Vagina (tissue), 2 donors: ENCODE data around the gene DCTN1. TPM values are rescaled to one million over a fixed set of nuclear protein-coding genes. Genes with fewer than 3 reads are reported as not detected.

Experiments
- DNase-seq, 2 donors: peaks; one replicate each; pipeline ENCODE4 v3.0.0-alpha.2; 2017; ENCODE audit errors: extremely low spot score in 2 of 2
- H3K27ac ChIP-seq: fragments of 200-600 bp; sonication (generic); one replicate; pipeline ENCODE4 v1.5.1; 2019
- H3K27me3 ChIP-seq: fragments of 200-600 bp; sonication (generic); one replicate; pipeline ENCODE4 v1.5.1; 2019
- H3K36me3 ChIP-seq, 2 donors: fragments of 200-600 bp; sonication (generic); one replicate each; pipeline ENCODE4 v1.5.1; 2017 to 2019
- H3K4me1 ChIP-seq: fragments of 200-600 bp; sonication (generic); one replicate; pipeline ENCODE4 v1.5.1; 2019
- H3K4me3 ChIP-seq, 2 donors: fragments of 200-600 bp; sonication (generic); 1 replicate in 1 of 2; 2 replicates in 1 of 2; pipeline ENCODE4 v1.5.1; 2016 to 2019
- H3K9me3 ChIP-seq: fragments of 200-600 bp; sonication (generic); one replicate; pipeline ENCODE4 v1.5.1; 2019
- CTCF ChIP-seq, 3 experiments: fragments of 450-650 bp in 2 of 3; fragments of 200-600 bp in 1 of 3; sonication (generic) in 1 of 3; IDR thresholded peaks; one replicate each; pipeline ENCODE4 v1.5.1; 2017 to 2019; ENCODE audit warnings: antibody characterized with exemption in 3 of 3, mild to moderate bottlenecking in 2 of 3, moderate library complexity in 2 of 3
- POLR2A ChIP-seq, 2 donors: fragments of 450-650 bp; IDR thresholded peaks; one replicate each; pipeline ENCODE4 v1.6.1; 2017; ENCODE audit warnings: antibody characterized with exemption in 2 of 2, mild to moderate bottlenecking in 2 of 2, moderate library complexity in 2 of 2
- POLR2AphosphoS5 ChIP-seq, 2 donors: sonication (generic); formaldehyde crosslinking; IDR thresholded peaks; one replicate each; pipeline ENCODE4 v1.9.0; 2017; ENCODE audit warnings: antibody characterized with exemption in 2 of 2, mild to moderate bottlenecking in 2 of 2, low read depth in 1 of 2; ENCODE audit not compliant: insufficient read depth in 1 of 2
- intact Hi-C: fragments of 100-400 bp; cut with DNase I; formaldehyde crosslinking; loops from one replicate; pipeline ENCODE4 v1.15.1; 2023
- total RNA-seq: library from RNA; depleted of rRNA; stranded (reverse); fragments of >200 nt; gene quantifications from one replicate; pipeline ENCODE4 v1.2.3, GENCODE V29; 2016

The DCTN1 gene
- total RNA-seq, 1 donor from 2014 or later, result 95.0 TPM

DNA sequence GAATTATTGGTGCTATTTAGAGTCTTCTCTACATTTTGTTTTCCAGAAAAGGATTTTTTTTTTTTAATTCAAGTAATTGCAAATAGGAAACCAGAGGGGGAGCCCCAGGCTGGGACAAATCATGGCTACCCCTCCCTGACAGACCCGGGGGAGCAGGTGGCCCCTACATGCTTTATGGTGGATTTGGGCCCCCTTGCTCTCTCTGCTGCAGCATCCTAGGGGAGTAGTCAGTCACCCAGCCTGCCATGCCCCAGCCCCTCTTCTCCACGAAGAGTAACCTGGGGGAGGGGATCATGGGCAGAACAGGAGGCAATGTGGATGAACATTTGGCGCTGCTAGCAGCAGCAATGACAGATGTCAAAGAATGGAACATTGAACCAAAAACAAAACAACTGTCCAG is 36.7 kb upstream of the DCTN1 start:
- TF ChIP-seq POLR2AphosphoS5 (IDR thresholded peaks at IDR 0.05; ENCODE audit: insufficient read depth in 1 of 2, low read depth in 1 of 2) (no peak), CTCF (IDR thresholded peaks at IDR 0.05) (no peak)
- H3K27ac ChIP-seq, result no peak overlapping the region

DNA sequence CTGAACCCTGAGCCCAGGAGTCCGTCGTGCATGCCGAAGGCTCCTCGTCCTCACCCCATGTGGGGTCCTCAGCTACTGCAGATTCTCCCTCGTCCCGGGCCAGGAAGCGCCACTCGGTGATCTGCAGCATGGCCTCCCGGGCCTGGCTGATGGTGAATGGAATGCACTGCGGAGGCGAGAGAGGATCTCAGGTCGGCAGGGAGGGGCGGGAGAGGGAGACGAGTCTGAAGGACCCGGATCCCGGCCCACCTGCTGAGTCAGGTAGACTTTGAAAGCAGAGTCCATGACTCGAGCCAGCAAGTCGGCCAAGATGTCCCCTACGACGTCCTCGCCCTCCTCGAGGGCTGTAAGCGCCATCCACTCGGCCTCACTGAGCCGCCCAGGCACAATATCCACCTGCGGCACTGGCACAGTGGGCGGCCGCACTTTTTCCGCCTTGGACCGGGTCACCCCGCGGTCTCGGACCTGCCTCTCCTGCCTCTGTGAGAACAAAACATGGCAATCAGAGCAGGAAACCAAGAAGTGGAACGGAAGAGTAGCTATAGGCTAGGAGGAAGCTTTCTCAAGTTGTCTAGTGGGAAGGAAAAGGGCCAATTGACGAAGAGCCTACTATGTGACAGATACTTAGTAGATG is 35.8 kb upstream of the DCTN1 start:
- peak overlapping the region; percentile 63 to 65 for H3K4me3 ChIP-seq
- intact Hi-C loops, result no loop called here
- H3K27me3 ChIP-seq, result no peaks in the 10 kb centered on the region
- DNase-seq, result no peak
- H3K9me3 ChIP-seq, result no peaks in the 10 kb centered on the region
- H3K36me3 ChIP-seq, result no peaks in the 10 kb centered on the region
- peaks cover 27% of the 10 kb centered on the region for H3K4me1 ChIP-seq
- H3K27ac ChIP-seq, result peak overlapping the region; percentile 74
- TF ChIP-seq POLR2A (IDR thresholded peaks at IDR 0.05) (no peak), POLR2AphosphoS5 (IDR thresholded peaks at IDR 0.05; ENCODE audit: insufficient read depth in 1 of 2, low read depth in 1 of 2) (no peak), CTCF (IDR thresholded peaks at IDR 0.05) (no peak)

More for the DNA sequence above, 36.7 kb upstream of the DCTN1 start:
- H3K36me3 ChIP-seq, result no peaks in the 10 kb centered on the region
- H3K27me3 ChIP-seq, result no peaks in the 10 kb centered on the region
- H3K9me3 ChIP-seq, result no peaks in the 10 kb centered on the region
- peaks cover 35% of the 10 kb centered on the region for H3K4me1 ChIP-seq
- no peak overlapping the region for H3K4me3 ChIP-seq
- DNase-seq, result no peak
- intact Hi-C loops, result no loop called here

DNA sequence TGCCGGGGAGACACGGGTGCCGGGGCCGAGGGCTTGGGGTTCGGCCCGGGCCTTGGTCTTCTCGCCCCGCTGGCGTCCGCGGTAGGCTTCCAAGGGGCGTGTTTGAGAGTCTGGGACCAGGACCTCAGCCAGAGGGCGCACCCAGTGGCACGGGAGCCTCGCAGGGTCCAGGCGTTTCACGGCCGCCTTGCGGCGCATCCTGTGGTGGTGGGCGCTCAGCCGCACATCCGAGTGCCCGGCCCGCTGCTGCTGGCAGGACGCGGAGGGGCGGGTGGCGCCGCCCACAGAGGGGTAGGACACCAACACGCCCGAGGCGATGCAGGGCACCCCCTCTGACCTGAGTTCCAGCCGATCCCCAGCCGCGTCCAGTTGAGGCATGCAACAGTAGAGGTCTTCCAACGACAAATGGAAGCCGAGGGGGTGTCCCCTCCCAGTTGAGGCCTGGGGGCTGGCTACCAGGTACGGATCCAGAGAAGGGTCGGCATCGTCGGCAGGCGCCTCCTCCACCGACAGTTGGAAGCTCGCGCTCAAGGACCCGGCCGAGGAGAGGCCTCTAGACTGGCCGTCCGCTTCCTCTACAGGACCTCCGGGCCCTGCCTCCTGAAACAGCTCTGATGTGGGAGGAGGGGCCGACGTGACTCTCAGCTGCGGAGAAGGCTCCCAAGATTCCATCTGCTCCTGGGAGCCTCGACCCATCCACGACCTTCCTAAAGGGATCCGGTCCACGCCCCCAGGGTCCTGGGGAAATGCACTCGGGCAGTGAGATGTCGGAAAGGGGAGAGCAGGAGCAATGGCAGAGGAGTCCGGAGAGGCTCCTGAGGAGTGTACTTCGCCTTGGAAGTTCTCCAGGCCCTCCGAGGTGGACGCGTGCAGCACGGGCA is 35.0 kb upstream of the DCTN1 start:
- Histone ChIP-seq H3K9me3 (no peaks in the 10 kb centered on the region), H3K4me1 (peaks cover 21% of the 10 kb centered on the region), H3K4me3 (peak overlapping the region; percentile 63 to 65), H3K27me3 (no peaks in the 10 kb centered on the region), H3K27ac (peak overlapping the region; percentile 74), H3K36me3 (no peaks in the 10 kb centered on the region)
- TF ChIP-seq CTCF (IDR thresholded peaks at IDR 0.05), result peak in 2 of 3 experiments; percentile 11 to 32
- peak in 1 of 2 donors; percentile 68 for TF ChIP-seq POLR2AphosphoS5 (IDR thresholded peaks at IDR 0.05; ENCODE audit: insufficient read depth in 1 of 2, low read depth in 1 of 2)
- no peak for TF ChIP-seq POLR2A (IDR thresholded peaks at IDR 0.05)
- intact Hi-C loops, result no loop called here
- no peak for DNase-seq

GRCh38 chr2:74414441-74414840 is 34.3 kb upstream of the DCTN1 start:
- TF ChIP-seq CTCF (IDR thresholded peaks at IDR 0.05) (no peak), POLR2A (IDR thresholded peaks at IDR 0.05) (no peak), POLR2AphosphoS5 (IDR thresholded peaks at IDR 0.05; ENCODE audit: insufficient read depth in 1 of 2, low read depth in 1 of 2) (no peak)
- H3K27ac ChIP-seq, result peak overlapping the region; percentile 74
- DNase-seq, result no peak
- no peaks in the 10 kb centered on the region for H3K9me3 ChIP-seq
- peak overlapping the region; percentile 63 to 65 for H3K4me3 ChIP-seq
- no peaks in the 10 kb centered on the region for H3K27me3 ChIP-seq
- intact Hi-C loops, result no loop called here
- no peaks in the 10 kb centered on the region for H3K36me3 ChIP-seq
- peaks cover 21% of the 10 kb centered on the region for H3K4me1 ChIP-seq
